GM23338 (cell line): ENCODE measurements around the gene SPON2.

Source experiments
- CREB1 ChIP-seq: fragments of 250-450 bp; sonication (Bioruptor Pico); IDR thresholded peaks from 2 replicates; pipeline ENCODE4 v1.5.0; 2020; ENCODE audit warnings: low read depth, mild to moderate bottlenecking, moderate library complexity
- EZH2 ChIP-seq: fragments of 200-600 bp; sonication (generic); IDR thresholded peaks from one replicate; pipeline ENCODE4 v1.8.0; 2017; ENCODE audit warnings: antibody characterized with exemption, mild to moderate bottlenecking, low read depth; ENCODE audit not compliant: unreplicated experiment
- EZH2phosphoT487 ChIP-seq: fragments of 200-600 bp; sonication (generic); IDR thresholded peaks from one replicate; pipeline ENCODE4 v1.8.1; 2018; ENCODE audit warnings: antibody characterized with exemption; ENCODE audit not compliant: unreplicated experiment
- JUNB ChIP-seq: IDR thresholded peaks from one replicate; pipeline ENCODE4 v1.6.1; 2016; ENCODE audit warnings: antibody characterized with exemption; ENCODE audit not compliant: unreplicated experiment
- POLR2AphosphoS5 ChIP-seq: IDR thresholded peaks from 2 replicates; pipeline ENCODE4 v1.6.1; 2016; ENCODE audit warnings: antibody characterized with exemption, low read depth
- STAT1 ChIP-seq: IDR thresholded peaks from one replicate; pipeline ENCODE4 v1.6.1; 2016; ENCODE audit warnings: antibody characterized with exemption; ENCODE audit not compliant: unreplicated experiment
- ZNF114 ChIP-seq: fragments of 250-450 bp; sonication (Bioruptor Pico); IDR thresholded peaks from 2 replicates; pipeline ENCODE4 v1.5.0; 2020; ENCODE audit warnings: mild to moderate bottlenecking, moderate library complexity
- ZNF331 ChIP-seq: fragments of 250-450 bp; sonication (Bioruptor Pico); IDR thresholded peaks from 2 replicates; pipeline ENCODE4 v1.5.0; 2020; ENCODE audit warnings: low read depth, mild to moderate bottlenecking, moderate library complexity
- TF ChIP-seq, protein P1 (sequence below), 2 experiments: fragments of 200-600 bp in 1 of 2; sonication (generic) in 1 of 2; conservative IDR thresholded peaks; 2 replicates each; pipeline versions ENCODE4 v1.5.1 to v1.6.1; 2016 to 2017; ENCODE audit warnings: antibody characterized with exemption in 2 of 2, low read depth in 2 of 2, mild to moderate bottlenecking in 2 of 2, moderate library complexity in 1 of 2
- TF ChIP-seq, protein P2 (sequence below): IDR thresholded peaks from one replicate; pipeline ENCODE4 v1.6.1; 2018; ENCODE audit warnings: antibody characterized with exemption; ENCODE audit not compliant: unreplicated experiment
- TF ChIP-seq, protein P3 (sequence below): fragments of 250-450 bp; sonication (Bioruptor Pico); IDR thresholded peaks from 2 replicates; pipeline ENCODE4 v1.5.0; 2020; ENCODE audit warnings: mild to moderate bottlenecking, moderate library complexity

DNA sequence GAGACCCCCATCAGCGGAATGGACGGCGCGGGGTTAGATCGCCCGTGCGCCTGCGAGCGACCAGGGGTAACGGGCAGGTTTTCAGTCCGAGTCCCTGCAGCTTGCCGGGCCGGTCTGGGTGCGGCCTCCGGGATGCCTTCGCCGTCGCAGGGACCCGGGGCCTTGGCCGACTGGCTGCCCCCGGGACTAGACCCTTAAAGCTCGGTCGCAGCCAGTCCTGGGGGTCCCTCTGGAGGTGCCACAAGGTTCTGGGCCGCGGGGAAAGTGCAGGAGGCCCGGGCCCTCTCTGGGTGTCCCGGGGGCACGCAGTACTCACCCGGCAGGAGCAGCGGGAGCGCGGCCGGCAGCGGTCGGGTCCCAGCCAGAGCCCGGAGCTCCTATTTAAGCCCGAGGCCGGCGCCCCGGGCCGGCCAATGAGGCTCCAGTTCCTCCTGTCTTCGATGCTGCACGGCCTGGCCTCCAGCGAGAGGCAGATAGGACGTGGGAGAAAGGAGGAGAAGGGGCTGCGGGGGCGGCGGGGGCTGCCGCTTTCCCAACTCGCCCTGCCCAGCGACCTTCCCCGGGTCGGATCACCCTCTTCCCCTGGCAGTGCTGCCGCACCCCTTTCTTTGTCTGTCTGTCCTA lies at the start of gene SPON2:
- TF ChIP-seq, protein P1, sequence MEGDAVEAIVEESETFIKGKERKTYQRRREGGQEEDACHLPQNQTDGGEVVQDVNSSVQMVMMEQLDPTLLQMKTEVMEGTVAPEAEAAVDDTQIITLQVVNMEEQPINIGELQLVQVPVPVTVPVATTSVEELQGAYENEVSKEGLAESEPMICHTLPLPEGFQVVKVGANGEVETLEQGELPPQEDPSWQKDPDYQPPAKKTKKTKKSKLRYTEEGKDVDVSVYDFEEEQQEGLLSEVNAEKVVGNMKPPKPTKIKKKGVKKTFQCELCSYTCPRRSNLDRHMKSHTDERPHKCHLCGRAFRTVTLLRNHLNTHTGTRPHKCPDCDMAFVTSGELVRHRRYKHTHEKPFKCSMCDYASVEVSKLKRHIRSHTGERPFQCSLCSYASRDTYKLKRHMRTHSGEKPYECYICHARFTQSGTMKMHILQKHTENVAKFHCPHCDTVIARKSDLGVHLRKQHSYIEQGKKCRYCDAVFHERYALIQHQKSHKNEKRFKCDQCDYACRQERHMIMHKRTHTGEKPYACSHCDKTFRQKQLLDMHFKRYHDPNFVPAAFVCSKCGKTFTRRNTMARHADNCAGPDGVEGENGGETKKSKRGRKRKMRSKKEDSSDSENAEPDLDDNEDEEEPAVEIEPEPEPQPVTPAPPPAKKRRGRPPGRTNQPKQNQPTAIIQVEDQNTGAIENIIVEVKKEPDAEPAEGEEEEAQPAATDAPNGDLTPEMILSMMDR (conservative IDR thresholded peaks at IDR 0.05; ENCODE audit: low read depth in 2 of 2) = no peak
- TF ChIP-seq, protein P2, sequence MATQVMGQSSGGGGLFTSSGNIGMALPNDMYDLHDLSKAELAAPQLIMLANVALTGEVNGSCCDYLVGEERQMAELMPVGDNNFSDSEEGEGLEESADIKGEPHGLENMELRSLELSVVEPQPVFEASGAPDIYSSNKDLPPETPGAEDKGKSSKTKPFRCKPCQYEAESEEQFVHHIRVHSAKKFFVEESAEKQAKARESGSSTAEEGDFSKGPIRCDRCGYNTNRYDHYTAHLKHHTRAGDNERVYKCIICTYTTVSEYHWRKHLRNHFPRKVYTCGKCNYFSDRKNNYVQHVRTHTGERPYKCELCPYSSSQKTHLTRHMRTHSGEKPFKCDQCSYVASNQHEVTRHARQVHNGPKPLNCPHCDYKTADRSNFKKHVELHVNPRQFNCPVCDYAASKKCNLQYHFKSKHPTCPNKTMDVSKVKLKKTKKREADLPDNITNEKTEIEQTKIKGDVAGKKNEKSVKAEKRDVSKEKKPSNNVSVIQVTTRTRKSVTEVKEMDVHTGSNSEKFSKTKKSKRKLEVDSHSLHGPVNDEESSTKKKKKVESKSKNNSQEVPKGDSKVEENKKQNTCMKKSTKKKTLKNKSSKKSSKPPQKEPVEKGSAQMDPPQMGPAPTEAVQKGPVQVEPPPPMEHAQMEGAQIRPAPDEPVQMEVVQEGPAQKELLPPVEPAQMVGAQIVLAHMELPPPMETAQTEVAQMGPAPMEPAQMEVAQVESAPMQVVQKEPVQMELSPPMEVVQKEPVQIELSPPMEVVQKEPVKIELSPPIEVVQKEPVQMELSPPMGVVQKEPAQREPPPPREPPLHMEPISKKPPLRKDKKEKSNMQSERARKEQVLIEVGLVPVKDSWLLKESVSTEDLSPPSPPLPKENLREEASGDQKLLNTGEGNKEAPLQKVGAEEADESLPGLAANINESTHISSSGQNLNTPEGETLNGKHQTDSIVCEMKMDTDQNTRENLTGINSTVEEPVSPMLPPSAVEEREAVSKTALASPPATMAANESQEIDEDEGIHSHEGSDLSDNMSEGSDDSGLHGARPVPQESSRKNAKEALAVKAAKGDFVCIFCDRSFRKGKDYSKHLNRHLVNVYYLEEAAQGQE = no peak
- TF ChIP-seq ZNF331 (CRISPR knock-in tag) = no peak
- TF ChIP-seq EZH2phosphoT487 = peak; percentile 78
- no peak for TF ChIP-seq CREB1 (CRISPR knock-in tag)
- TF ChIP-seq POLR2AphosphoS5 = no peak
- peak; percentile 64 for TF ChIP-seq EZH2
- TF ChIP-seq, protein P3, sequence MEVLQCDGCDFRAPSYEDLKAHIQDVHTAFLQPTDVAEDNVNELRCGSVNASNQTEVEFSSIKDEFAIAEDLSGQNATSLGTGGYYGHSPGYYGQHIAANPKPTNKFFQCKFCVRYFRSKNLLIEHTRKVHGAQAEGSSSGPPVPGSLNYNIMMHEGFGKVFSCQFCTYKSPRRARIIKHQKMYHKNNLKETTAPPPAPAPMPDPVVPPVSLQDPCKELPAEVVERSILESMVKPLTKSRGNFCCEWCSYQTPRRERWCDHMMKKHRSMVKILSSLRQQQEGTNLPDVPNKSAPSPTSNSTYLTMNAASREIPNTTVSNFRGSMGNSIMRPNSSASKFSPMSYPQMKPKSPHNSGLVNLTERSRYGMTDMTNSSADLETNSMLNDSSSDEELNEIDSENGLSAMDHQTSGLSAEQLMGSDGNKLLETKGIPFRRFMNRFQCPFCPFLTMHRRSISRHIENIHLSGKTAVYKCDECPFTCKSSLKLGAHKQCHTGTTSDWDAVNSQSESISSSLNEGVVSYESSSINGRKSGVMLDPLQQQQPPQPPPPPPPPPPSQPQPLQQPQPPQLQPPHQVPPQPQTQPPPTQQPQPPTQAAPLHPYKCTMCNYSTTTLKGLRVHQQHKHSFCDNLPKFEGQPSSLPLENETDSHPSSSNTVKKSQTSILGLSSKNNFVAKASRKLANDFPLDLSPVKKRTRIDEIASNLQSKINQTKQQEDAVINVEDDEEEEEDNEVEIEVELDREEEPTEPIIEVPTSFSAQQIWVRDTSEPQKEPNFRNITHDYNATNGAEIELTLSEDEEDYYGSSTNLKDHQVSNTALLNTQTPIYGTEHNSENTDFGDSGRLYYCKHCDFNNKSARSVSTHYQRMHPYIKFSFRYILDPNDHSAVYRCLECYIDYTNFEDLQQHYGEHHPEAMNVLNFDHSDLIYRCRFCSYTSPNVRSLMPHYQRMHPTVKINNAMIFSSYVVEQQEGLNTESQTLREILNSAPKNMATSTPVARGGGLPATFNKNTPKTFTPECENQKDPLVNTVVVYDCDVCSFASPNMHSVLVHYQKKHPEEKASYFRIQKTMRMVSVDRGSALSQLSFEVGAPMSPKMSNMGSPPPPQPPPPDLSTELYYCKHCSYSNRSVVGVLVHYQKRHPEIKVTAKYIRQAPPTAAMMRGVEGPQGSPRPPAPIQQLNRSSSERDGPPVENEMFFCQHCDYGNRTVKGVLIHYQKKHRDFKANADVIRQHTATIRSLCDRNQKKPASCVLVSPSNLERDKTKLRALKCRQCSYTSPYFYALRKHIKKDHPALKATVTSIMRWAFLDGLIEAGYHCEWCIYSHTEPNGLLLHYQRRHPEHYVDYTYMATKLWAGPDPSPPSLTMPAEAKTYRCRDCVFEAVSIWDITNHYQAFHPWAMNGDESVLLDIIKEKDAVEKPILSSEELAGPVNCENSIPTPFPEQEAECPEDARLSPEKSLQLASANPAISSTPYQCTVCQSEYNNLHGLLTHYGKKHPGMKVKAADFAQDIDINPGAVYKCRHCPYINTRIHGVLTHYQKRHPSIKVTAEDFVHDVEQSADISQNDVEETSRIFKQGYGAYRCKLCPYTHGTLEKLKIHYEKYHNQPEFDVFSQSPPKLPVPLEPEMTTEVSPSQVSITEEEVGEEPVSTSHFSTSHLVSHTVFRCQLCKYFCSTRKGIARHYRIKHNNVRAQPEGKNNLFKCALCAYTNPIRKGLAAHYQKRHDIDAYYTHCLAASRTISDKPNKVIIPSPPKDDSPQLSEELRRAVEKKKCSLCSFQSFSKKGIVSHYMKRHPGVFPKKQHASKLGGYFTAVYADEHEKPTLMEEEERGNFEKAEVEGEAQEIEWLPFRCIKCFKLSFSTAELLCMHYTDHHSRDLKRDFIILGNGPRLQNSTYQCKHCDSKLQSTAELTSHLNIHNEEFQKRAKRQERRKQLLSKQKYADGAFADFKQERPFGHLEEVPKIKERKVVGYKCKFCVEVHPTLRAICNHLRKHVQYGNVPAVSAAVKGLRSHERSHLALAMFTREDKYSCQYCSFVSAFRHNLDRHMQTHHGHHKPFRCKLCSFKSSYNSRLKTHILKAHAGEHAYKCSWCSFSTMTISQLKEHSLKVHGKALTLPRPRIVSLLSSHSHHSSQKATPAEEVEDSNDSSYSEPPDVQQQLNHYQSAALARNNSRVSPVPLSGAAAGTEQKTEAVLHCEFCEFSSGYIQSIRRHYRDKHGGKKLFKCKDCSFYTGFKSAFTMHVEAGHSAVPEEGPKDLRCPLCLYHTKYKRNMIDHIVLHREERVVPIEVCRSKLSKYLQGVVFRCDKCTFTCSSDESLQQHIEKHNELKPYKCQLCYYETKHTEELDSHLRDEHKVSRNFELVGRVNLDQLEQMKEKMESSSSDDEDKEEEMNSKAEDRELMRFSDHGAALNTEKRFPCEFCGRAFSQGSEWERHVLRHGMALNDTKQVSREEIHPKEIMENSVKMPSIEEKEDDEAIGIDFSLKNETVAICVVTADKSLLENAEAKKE (CRISPR knock-in tag) = no peak
- TF ChIP-seq ZNF114 (CRISPR knock-in tag) = no peak
- TF ChIP-seq JUNB = no peak
- TF ChIP-seq STAT1 = no peak
